HCT116 (cell line): ENCODE measurements around the gene KDM4D.

ENCODE experiments used
- CEBPB ChIP-seq: IDR thresholded peaks from 2 replicates; pipeline ENCODE4 v1.6.1; 2012; ENCODE audit warnings: low read depth
- ELF1 ChIP-seq: IDR thresholded peaks from 2 replicates; pipeline ENCODE4 v1.6.1; 2012; ENCODE audit warnings: low read depth, borderline replicate concordance
- EZH2 ChIP-seq: fragments of 200-600 bp; sonication (generic); IDR thresholded peaks from 2 replicates; pipeline ENCODE4 v1.6.1; 2017; ENCODE audit warnings: antibody characterized with exemption, mixed run types
- EZH2phosphoT487 ChIP-seq: fragments of 200-600 bp; IDR thresholded peaks from 2 replicates; pipeline ENCODE4 v1.6.1; 2018; ENCODE audit warnings: antibody characterized with exemption, borderline replicate concordance
- POLR2A ChIP-seq: IDR thresholded peaks from 2 replicates; pipeline ENCODE4 v1.7.0; 2011; ENCODE audit warnings: borderline replicate concordance; ENCODE audit not compliant: insufficient read depth, insufficient read length; ENCODE audit errors: extremely low read depth
- SRF ChIP-seq: IDR thresholded peaks from 2 replicates; pipeline ENCODE4 v1.6.1; 2012; ENCODE audit warnings: low read depth
- YY1 ChIP-seq: IDR thresholded peaks from 2 replicates; pipeline ENCODE4 v1.6.1; 2011; ENCODE audit warnings: low read length, low read depth, moderate library complexity, mild to moderate bottlenecking; ENCODE audit not compliant: insufficient replicate concordance; ENCODE audit errors: extremely low read depth
- TF ChIP-seq, protein P1 (sequence below), 3 experiments: fragments of 200-600 bp in 1 of 3; sonication (generic) in 1 of 3; IDR thresholded peaks in 2 of 3; conservative IDR thresholded peaks in 1 of 3; 2 replicates each; pipeline ENCODE4 v1.5.1; 2012 to 2017; ENCODE audit warnings: low read depth in 2 of 3, low read length in 2 of 3, antibody characterized with exemption in 1 of 3, borderline replicate concordance in 1 of 3, control low read depth in 1 of 3, mild to moderate bottlenecking in 1 of 3, mixed read lengths in 1 of 3, mixed run types in 1 of 3, moderate library complexity in 1 of 3; ENCODE audit not compliant: insufficient read depth in 1 of 3
- TF ChIP-seq, protein P2 (sequence below): IDR thresholded peaks from 2 replicates; pipeline ENCODE4 v1.6.1; 2012

DNA sequence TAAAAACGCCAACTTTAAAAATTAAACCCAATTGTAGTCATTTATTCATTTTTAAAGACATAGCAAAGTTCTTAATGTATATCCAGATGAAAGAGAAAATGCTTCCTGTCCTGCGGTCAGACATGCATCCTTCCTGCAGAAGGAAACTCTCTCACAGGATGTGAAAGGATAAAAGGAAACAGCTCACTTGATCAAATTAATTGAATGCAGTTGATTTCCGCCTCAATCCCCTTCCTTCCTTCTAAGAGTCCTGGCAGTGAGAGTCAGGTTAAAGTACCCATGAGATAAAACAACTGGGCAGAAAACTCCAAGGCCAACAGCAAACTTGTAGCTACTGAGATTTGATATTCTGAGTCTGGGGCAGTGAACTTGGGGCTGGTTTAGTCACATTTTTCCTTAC lies 38.7 kb upstream of the KDM4D start:
- no peak for TF ChIP-seq CEBPB
- no peak for TF ChIP-seq EZH2phosphoT487
- TF ChIP-seq, protein P1, sequence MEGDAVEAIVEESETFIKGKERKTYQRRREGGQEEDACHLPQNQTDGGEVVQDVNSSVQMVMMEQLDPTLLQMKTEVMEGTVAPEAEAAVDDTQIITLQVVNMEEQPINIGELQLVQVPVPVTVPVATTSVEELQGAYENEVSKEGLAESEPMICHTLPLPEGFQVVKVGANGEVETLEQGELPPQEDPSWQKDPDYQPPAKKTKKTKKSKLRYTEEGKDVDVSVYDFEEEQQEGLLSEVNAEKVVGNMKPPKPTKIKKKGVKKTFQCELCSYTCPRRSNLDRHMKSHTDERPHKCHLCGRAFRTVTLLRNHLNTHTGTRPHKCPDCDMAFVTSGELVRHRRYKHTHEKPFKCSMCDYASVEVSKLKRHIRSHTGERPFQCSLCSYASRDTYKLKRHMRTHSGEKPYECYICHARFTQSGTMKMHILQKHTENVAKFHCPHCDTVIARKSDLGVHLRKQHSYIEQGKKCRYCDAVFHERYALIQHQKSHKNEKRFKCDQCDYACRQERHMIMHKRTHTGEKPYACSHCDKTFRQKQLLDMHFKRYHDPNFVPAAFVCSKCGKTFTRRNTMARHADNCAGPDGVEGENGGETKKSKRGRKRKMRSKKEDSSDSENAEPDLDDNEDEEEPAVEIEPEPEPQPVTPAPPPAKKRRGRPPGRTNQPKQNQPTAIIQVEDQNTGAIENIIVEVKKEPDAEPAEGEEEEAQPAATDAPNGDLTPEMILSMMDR (IDR thresholded peaks at IDR 0.05 in 2 of 3, conservative IDR thresholded peaks at IDR 0.05 in 1 of 3; ENCODE audit: borderline replicate concordance in 1 of 3, insufficient read depth in 1 of 3, low read depth in 2 of 3, low read length in 2 of 3) = no peak
- TF ChIP-seq EZH2 = no peak
- TF ChIP-seq SRF = no peak
- no peak for TF ChIP-seq POLR2A
- TF ChIP-seq ELF1 = no peak
- no peak for TF ChIP-seq YY1
- TF ChIP-seq, protein P2, sequence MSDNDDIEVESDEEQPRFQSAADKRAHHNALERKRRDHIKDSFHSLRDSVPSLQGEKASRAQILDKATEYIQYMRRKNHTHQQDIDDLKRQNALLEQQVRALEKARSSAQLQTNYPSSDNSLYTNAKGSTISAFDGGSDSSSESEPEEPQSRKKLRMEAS = no peak
